GM19025 (cell line): Measurements from ENCODE around the gene STAP1.
A peak's percentile ranks its signal among the peaks of the same experiment; 100 is the strongest.
"Not testable (repeated sequence)": the region's sequence is repeated elsewhere in the genome, so short reads cannot be mapped to it uniquely, and the experiment has no call there.

Source experiments
- ATAC-seq: cut with Tn5 transposase; IDR thresholded peaks from one replicate; pipeline ENCODE4 v1.9.1; 2021; ENCODE audit warnings: mild to moderate bottlenecking, low read depth, moderate library complexity; ENCODE audit not compliant: unreplicated experiment

STAP1 gene, protein sequence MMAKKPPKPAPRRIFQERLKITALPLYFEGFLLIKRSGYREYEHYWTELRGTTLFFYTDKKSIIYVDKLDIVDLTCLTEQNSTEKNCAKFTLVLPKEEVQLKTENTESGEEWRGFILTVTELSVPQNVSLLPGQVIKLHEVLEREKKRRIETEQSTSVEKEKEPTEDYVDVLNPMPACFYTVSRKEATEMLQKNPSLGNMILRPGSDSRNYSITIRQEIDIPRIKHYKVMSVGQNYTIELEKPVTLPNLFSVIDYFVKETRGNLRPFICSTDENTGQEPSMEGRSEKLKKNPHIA

DNA sequence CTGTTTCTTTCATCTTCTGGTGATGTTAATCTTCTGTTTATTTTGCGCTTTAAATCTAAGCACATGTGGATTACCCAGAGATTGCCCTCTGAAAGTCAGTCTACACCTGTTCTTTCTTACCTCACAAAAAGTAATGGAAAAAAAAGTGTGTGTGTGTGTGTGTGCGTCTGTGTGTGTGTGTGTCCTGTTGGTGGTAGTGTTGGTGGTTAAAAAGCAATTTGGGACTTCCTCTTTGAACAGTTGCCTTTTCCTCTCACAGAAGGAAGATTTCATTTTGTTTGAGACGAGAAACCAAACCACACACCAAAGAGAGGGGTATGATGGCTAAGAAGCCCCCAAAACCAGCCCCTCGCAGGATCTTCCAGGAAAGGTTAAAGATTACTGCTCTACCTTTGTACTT is at the start of gene STAP1:
Gene STAP1, plus strand, starts transcription at position 235 of the 400 bp plus-strand sequence. Its CDS starts 83 bp downstream, at position 318.
- peak; percentile 46 for ATAC-seq

DNA sequence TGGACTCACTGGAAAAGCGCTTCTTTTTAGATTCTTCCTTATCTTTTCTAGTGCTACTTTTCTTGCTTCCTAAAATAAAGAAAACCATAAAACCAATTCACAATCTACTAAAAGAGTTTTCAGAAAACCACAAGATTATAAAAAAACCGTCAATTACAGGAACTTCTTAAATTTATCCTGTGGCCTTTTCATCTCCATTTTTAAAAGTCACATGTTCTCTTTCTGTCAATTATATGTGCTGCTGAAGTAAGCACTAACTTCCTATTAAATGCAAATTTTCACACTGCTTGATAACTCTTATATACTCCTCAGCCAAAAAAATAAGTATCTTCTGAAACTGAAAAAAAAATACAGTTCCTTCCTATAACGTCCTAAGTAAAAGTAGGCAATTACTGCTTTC is 46.0 kb upstream of the STAP1 start:
- no peak for ATAC-seq

DNA sequence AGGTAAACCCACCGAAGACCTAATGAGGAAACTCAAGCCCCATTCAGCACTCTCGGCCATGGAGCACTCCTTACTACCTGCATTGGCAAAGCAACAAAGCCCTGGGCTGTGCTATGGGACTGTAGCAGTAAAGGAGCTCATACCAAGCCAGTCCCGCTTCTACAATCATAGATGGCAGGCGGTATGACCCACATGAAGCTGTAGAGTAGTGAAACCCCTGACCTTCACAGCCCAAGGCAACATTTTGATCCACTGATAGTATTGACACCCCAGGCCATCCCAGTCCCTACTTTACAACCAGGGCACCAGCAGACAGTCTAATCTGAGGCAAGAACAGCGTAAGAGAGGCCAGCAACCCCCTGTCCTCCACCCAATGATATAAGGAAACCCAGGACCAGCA is 38.4 kb upstream of the STAP1 start:
- no peak for ATAC-seq

DNA sequence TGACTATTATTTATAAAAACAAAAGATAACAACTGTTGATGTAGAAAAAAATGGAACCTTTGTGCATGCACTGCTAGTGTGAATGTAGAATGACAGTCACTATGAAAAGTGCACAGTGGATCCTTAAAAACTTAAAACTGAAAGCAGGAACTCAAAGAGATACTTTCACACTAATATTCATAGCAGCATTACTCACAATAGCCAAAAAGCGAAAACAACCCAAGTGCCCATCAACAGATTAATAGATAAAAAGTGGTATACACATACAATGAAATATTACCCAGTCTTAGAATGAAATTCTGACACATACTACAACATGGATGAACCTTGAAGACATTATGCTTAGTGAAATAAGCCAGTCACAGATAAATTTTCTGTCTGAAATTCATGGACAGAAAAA is 37.0 kb upstream of the STAP1 start:
- ATAC-seq: no peak

DNA sequence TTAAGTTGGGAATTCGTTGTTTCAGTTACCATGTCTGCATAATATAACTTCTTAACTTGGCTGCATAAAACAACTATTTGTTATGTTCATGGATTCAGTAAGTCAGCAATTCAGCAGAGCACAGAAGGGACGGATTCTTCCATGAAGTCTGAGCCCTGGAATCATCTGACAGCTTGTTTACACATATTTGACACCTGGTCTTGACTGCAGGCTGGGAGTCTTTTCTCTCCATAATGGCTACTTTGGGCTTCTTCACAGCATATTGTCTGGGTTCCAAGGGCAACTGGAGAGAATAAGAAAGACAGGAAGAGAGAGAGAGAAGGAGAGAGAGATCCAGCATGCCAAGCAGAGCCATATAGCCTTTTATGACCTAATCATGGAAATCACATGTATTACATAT is 36.3 kb upstream of the STAP1 start:
- ATAC-seq: no peak

DNA sequence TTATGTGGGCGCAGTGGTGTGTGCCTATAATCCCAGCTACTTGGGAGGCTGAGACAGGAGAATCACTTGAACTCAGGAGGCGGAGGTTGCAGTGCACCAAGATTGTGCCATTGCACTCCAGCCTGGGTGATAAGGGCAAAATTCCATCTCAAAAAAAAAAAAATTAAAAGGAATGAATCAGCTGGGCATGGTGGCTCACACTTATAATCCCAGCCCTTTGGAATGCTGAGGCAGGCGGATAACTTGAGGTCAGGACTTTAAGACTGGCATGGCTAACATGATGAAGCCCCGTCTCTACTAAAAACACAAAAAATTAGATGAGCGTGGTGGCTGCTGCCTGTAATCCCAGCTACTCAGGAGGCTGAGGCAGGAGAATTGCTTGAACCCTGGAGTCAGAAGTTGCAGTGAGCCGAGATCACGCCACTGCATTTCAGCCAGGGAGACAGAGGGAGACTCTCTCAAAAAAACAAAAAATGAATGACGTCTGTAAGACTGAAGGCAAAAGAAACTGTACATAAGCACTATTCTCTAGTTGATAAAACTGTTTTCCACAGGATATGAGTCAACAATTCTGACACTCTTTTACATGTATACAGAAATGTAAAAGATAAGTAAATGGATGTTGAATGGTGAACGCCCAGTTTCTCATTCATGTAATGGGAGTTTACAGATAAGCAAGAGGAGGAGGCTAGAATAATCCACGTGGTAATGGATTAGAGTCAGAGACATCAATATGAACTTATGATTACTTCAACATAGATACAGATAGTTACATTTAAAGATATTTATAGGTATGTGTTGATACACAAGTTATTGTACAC is 35.5 kb upstream of the STAP1 start:
- no peak for ATAC-seq

DNA sequence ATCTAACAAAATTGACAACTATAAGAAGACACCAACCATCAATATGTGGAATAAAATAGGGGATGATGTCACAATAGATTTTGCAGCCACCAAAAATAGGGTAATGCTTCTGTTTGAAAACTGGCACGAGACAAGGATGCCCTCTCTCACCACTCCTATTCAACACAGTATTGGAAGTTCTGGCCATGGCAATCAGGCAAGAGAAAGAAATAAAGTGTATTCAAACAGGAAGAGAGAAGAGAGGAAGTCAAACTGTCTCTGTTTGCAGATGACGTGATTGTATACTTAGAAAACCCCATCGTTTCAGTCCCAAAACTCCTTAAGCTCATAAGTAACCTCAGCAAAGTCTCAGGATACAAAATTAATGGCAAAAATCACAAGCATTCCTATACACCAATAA is 34.4 kb upstream of the STAP1 start:
- not testable (repeated sequence) for ATAC-seq

DNA sequence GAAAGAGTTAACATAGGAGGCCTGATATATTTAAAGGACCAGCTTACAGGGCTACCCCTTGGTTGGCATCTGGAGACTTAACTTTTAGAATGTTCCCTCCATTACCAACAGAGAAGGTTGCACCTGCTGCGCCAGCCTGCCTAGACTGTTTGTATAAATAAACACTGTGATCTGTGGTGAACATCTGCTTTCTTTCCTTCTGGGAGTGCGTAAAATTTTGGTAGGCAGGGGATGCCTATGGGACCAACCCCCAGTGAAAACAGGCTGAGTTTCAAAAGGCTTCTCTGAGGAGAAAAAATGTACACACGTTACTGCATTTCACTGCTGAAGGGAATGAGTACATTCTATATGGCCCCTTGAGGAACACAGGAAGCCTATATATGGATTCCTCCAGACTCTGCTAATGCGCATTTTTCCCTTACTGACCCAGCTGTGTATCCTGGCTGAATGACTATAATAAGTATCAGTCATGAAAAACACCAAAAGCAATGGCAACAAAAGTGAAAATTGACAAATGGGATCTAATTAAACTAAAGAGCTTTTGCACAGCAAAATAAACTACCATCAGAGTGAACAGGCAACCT is 27.1 kb upstream of the STAP1 start:
- no peak for ATAC-seq

DNA sequence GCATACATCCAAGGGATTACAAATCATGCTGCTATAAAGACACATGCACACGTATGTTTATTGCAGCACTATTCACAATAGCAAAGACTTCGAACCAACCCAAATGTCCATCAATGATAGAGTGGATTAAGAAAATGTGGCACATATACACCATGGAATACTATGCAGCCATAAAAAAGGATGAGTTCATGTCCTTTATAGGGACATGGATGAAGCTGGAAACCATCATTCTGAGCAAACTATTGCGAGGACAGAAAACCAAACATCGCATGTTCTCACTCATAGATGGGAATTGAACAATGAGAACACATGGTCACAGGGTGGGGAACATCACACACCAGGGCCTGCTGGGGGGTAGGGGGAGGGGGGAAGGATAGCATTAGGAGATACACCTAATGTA is 26.1 kb upstream of the STAP1 start:
- ATAC-seq: not testable (repeated sequence)

DNA sequence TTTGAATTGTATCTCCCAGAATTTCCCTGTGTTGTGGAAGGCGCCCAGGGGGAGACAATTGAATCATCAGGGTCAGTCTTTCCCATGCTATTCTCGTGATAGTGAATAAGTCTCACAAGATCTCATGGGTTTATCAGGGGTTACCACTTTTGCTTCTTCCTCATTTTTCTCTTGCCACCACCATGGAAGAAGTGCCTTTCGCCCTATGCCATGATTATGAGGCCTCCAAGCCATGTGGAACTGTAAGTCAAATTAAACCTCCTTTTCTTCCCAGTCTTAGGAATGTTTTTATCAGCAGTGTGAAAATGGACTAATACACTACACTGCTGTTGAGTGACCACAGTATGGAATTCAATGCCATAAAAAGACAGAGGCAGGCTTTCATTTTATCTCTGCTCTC is 25.4 kb upstream of the STAP1 start:
- ATAC-seq: no peak

DNA sequence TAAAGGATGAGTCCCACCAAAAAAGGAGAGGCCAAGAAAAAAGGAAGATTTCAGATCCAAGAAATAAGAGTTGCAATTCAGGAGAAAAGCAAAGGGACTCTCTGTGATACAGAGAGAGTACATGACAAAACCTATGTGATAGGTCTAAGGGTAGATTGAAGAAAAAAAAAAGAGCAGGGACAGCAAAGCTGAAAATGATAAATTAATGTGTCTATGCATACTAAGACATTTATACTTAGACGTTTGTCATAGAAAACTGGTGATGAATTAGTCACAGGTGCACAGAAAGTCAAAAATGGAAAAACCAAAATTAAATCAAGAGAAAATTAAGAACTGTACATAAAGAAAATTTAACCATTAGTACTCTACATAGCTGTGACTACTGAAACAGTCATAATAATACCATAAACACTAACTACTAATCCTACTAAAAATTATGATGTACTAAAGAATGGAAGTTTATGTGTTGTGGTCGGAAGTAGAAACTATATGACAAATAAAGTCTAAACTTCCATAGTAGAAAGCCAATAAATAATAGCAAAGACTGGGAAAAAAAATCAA is 23.2 kb upstream of the STAP1 start:
- no peak for ATAC-seq

DNA sequence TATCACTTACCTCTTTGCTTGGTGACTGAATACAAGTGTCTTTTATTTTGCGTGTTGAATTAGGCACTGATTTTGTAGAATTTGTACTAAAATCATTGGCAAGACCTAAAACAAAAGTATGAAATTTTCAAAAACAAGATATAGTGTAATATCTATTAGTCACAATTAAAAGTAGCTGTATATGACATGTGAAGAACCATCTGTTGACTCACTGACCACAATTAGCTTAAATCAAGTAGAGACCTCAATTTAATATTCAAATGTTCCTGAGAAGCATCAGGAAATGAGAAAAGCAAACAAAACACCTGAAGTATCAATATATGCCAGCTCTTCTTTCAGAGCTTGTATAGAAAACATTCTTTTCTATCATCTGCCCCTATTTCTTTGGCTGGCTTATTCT is 18.7 kb upstream of the STAP1 start:
- ATAC-seq: no peak

DNA sequence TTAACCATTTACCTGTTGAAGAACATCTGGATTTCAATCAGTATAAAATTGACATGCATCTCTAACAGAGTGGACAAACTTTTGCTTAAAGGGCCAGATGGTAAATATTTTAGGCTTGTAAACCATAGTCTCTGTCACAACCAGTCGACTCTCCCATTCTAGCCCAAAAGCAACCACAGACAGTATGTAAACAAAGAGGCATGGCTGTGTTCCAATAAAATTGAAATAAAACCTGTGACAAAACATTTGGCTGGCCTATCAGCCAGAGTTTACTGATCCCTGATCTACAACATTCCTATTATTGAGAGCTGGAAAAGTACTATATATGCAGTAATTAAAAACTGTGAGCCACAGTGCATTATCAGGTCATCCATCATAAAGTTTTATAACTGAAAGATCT is 16.5 kb upstream of the STAP1 start:
- ATAC-seq: no peak

DNA sequence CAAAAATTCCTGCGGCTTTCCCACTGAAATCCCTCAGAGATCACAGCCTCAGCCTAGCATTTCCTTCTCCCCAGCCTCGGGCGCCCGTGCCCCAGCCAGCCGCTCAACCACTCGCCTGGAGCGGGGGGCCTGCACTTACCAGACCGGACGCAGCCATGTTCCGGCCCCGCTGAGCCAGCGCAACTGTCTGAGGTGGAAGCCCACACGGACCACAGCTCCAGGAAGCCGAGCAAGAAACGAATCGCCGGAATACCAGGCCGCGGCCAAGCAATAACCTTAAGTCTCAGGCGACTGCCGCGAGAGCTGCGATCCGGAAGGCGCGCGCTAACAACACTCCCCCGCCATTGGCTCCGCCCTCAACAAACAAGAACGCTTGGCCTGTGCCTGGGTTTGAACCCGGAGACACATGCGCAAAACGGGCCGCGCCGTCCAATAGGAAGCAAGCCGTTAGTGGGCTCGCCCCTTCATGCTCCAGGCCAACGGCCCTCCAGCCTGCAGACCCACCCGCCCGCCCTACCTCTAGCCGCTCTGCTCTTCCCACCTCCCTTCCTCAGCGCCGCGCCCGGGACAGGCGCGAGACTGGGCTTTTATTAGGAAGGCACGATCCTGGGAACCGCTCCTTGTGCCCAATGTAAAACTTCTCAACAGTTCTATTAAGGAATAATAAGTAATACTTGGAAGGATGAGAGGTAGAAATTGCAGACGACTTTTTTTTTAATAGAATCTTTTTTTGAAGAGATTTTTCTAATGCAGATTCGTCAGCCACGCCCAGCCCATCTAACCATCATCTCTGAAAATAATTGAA is 13.1 kb upstream of the STAP1 start, which contains the start of gene CENPC:
Gene CENPC, minus strand, starts transcription at position 305 of the 805 bp plus-strand sequence. Its CDS starts 148 bp downstream, at position 157.
- peak; percentile 95 for ATAC-seq

DNA sequence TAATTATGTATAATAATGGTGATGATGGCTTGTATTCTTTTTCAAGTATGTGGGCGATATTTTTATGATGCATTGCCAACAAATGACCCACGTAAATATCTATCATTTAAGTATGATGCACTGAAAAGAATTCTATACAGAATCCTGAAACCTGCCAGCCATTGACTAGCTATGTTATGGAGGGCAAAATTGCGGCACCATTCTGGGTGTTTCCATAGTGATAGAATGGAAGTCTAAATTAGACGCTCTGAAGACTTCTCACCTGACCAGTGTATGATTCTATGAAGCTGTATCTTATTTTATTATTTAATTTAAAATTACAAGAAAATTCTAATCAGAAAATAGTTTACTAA is 12.5 kb upstream of the STAP1 start:
- ATAC-seq: no peak

DNA sequence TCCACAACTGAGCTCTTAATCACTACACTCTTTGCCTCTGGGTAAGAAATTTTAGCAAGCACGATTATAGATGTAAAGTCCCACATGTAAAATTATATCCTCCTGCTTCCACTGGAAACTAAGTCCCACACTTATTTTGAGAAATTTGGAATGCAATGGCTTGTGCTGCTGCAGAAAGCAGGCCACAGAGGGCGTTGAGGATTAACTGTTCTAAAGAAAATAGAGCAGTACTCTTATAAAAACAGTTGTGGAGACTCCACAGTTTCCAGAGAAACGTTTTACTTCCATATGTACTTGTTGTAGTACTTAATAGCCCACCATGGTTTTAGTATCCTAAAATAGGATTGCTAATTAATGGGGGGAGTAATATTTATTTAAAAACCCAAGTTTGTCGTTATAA is 11.6 kb upstream of the STAP1 start:
- no peak for ATAC-seq

DNA sequence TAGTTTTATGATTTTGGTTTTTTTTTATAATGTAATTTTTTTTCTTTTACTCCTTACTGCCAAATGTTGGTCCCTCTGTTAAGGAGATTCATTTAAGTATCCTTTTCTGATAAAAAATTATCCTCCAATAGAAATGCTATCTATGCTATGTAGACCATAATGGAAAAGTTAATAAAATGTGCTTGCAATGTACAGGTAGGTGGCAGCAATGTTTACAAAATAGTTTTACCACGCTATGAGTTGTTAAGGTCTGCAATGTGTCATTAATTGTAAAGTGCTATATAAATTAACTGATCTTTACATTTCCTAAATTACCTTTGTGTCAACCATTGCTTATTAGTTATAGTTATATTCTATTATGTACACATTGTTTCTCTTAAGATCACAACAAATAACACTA is 9.4 kb upstream of the STAP1 start:
- ATAC-seq: no peak

DNA sequence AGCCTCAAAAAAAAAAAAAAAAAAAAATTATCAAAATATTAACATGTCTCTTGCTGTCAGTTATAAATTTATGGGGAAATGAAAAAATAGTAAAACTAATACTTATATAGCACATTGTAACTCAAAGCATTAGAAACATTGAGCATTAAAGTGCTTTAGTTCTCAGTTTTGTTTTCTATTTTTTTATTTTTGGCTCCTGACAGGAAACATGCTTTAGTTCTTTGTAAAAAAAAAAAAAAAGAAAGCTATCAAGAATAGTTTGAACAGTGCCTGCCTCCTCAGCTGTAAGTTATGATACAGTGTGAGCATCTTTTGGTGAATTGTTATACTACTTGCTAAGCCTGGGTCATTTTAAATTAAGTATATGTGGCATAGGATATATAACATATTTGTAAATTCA is 8.1 kb upstream of the STAP1 start:
- no peak for ATAC-seq

DNA sequence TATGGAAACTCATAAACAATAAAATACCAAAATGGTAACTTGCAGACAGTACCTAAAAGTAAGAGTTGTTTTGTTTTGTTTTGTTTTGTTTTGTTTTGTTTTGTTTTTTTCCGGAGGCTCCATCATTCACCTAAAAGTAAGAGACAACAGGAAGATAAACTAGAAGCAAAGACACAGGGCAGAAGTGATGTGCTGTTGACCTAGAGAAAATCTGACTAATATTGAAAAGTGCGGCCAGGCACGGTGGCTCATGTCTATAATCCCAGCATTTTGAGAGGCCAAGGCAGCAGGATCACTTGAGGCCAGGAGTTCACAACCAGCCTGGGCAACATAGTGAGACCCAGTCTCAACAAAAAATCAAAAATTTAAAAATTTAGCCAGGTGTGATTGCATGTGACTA is 7.7 kb upstream of the STAP1 start:
- no peak for ATAC-seq

DNA sequence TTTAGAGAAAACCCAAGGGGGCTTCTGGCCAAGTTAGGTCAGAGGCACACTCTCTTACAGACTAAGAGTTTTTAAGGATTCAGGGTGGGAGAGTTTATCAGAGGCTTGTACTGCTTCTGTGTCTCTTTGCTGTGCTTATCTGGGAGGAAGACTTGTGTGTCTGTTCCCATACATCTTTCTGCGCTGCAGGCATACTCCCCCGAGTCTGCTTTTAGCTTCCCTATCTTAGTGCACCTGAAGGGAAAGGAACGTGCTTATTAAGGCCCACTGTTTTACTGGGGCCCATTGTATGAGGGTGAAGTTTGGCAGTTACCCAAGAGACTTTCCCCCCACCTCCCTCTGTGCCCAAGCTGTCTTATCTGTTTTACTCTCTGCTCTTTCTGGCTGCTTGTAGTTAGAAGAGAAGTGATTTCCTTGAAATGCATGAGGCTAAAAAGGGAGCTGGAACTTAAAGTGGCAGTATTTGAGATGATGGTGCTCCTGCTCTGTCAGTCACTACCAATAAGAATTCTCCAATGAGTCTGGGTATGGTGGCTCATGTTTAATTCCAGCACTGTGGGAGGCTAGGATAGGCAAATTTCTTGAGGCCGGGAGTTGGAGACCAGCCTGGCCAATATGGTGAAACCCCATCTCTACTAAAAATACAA is 6.3 kb upstream of the STAP1 start:
- not testable (repeated sequence) for ATAC-seq
